Frontal cortex (tissue), 4 donors: Measurements from ENCODE around the gene TAAR2. TPM values are rescaled to one million over a fixed set of nuclear protein-coding genes. Genes with fewer than 3 reads are reported as not detected.
"Not testable (repeated sequence)": the region's sequence is repeated elsewhere in the genome, so short reads cannot be mapped to it uniquely, and the experiment has no call there.

Experiments used
- DNase-seq, 2 donors: peaks; one replicate each; pipeline ENCODE4 v3.0.0; 2012; ENCODE audit warnings: low spot score in 2 of 2
- FAIRE-seq: peaks from 2 replicates; lab custom pipeline; 2012; peaks lifted over from hg19 to GRCh38; lab: Jason Lieb, UNC
- total RNA-seq: library from RNA; depleted of rRNA; stranded (reverse); fragments of >200 nt; gene quantifications from one replicate; pipeline ENCODE4 v1.2.3, GENCODE V29; 2014
- donor health status: control.
- donor health status: control.
- donor health status: control.

TAAR2 gene, protein sequence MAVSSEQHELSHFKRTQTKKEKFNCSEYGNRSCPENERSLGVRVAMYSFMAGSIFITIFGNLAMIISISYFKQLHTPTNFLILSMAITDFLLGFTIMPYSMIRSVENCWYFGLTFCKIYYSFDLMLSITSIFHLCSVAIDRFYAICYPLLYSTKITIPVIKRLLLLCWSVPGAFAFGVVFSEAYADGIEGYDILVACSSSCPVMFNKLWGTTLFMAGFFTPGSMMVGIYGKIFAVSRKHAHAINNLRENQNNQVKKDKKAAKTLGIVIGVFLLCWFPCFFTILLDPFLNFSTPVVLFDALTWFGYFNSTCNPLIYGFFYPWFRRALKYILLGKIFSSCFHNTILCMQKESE
- total RNA-seq = not detected

GRCh38 chr6:132624175-132624574, at the start of gene TAAR2:
TAAR2 (minus strand) TSS chr6:132624275; CDS start chr6:132624275, 0 bp downstream.
- FAIRE-seq (no peak), DNase-seq (no peak)

GRCh38 chr6:132673376-132674094, 49.5 kb upstream of the TAAR2 start:
- no peak for FAIRE-seq
- no peak for DNase-seq

DNA sequence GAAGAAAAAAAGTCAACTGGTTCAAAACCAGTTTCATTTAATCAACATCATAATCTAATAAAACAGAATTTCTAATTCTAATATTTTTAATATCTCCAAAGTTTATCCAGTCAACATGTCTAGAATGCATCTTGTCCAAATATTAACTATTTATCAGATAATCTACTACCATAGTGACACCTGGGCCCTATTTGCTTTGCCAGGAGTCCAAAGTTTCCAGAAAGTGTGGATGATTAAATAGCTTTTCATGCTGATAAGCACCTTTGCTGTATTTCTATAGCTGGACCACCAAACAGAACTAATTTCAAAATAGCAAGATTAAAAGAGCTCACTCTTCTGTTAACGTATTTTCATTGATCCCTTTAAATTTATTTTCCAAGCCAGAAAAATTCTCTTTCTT, 47.2 kb upstream of the TAAR2 start:
- no peak for DNase-seq
- FAIRE-seq = peak; percentile 42

DNA sequence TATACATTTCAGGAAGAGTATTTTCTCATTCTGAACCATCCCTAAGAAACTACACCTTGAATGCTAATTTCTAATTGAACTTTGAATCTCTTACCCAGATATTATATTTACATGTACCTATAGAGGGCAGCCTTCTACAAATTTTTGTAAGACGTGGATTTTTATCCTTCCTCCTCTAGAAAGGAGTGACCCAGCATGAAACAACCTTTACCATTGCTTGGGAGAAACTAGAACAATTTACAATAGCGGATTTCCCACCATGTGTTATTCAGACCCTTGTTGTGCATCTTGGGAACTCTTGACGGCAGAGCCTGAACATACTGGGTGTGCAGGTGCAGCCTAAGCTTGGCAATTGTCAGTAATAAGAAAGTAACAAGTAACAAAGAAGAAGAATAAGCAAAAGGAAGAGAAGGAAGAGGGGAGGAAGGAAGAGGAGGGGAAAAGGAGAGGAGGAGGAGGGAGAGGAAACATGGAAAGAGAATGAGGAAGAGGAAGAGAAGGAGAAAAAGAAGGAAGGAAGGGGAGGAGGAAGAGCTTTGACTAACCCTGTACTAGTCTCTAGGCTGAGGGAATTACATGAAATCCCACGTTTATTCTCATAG, 45.7 kb upstream of the TAAR2 start:
- peak; percentile 3 to 18 for DNase-seq
- no peak for FAIRE-seq

DNA sequence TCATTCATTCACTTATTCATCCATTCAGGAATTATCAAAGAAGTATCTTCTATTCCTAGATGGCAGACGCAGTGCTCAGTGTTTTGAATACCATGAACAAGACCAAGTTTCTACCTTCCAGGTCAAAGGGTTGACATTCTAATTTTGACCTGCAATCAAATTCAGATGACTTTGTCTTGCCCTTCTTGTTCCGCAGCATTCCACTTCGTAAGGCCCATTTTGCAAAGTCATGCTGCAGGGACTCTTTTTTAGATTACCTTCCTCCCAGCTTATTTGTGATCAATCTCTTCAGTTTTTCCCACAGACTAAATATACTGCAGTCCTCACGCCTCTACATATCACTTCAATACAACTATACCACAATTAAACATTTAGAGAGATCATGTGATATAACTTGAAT, 42.0 kb upstream of the TAAR2 start:
- no peak for DNase-seq
- FAIRE-seq = no peak

GRCh38 chr6:132664309-132665034, 40.4 kb upstream of the TAAR2 start:
- no peak for FAIRE-seq
- no peak for DNase-seq

DNA sequence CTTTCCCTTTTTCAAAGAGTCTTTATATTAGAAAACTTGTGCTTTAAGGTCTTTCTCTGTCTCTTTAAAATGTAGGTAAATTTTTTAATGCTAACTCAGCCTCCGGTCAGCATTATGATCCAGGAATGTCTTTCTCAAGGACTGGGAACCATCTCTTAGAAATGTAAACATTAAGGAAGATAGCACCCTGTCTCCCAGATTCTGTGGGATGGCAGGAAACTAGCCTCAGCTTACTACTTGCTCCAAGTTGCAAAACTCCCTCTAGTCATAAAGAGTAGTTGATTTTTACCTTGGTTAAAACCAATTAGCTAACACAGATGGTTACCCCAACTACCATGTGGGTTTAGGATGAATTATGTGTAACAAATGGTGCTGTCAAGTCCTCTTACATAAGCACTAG, 39.6 kb upstream of the TAAR2 start:
- FAIRE-seq = no peak
- no peak for DNase-seq

DNA sequence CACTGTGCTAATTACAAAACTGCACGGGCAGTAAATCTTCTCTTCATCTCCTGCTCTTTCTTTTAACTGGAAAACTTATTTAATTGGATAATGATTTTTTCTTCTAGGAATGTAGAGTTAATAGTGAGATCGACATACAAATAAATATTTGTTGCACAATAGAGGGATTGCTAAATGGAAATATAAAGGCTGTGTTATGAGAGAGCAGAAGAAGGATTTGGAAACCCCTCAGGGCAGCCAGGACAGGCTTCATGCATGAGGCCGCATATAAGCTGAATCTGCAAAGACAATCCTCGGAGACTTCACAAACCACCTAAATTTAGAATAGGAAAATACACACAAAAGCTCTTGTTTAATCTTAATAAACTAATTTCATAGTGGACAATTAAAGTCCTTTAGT, 37.8 kb upstream of the TAAR2 start:
- no peak for DNase-seq
- no peak for FAIRE-seq

- DNase-seq = no peak
- FAIRE-seq = no peak
Observed at GRCh38 chr6:132659082-132659481, 35.0 kb upstream of the TAAR2 start, which contains the start of gene TAAR1. TAAR1 (minus strand) TSS chr6:132659182; CDS start chr6:132646003, 13,179 bp downstream.

GRCh38 chr6:132651062-132651461, 27.0 kb upstream of the TAAR2 start:
- DNase-seq (no peak), FAIRE-seq (no peak)

DNA sequence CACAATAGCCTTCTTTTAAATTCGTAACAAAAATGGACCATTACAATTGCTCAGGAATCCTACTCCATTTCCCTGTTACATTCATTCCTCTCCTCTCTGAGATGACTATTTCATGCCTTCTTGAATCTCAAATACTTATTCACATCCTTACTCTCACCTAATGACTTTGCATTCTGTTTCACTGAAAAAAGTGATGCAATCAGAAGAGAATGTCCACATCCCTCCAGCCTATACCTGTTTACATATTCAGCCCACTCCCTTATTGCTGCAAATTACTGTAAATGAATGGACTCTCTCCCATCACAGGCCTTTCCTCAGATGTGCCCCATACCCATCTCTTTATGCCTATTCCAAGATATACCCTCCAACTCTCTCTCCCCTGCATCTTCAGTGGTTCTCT, 26.4 kb upstream of the TAAR2 start:
- DNase-seq = no peak
- no peak for FAIRE-seq

DNA sequence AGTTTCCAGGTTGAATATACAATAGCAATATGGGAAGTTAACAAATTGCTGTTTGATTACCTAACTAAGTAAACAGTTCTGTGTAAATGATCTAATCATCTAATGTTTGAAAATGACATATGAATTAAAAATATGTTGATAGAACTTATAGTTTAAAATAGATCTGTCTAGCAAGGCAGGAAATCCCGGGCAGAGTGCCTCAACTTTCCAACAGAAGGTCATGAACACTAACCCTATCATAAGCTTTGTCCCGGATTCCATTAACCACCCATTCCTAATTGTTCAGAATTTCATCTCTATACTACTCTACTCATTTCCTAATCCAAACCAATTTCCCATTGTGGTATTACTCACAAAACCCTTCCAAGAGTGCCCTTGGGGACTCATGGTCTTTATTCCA, 24.8 kb upstream of the TAAR2 start:
- DNase-seq = no peak
- no peak for FAIRE-seq

DNA sequence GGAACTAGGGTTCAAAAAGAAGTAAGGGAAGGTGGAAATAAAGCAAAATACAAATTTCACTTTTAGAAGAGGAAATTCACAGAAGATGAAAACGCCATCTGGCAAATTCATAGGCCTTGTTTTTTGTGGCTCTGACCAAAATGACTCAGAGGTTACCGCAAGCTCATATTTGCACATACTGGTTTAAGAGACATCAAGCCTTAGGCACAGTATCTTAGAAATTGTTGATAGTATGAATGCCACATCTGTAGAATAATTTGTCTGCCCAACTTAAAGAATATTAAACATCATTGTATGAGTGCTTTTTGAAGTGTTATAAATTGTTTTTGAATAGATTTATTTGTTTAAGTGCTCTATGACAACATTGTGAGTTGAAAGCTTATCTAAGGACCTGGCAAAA, 24.3 kb upstream of the TAAR2 start:
- DNase-seq (no peak), FAIRE-seq (no peak)

GRCh38 chr6:132643547-132643946, 19.5 kb upstream of the TAAR2 start:
- FAIRE-seq (no peak), DNase-seq (no peak)

- not testable (repeated sequence) for FAIRE-seq, DNase-seq
Observed at GRCh38 chr6:132637135-132637534, 13.1 kb upstream of the TAAR2 start.

DNA sequence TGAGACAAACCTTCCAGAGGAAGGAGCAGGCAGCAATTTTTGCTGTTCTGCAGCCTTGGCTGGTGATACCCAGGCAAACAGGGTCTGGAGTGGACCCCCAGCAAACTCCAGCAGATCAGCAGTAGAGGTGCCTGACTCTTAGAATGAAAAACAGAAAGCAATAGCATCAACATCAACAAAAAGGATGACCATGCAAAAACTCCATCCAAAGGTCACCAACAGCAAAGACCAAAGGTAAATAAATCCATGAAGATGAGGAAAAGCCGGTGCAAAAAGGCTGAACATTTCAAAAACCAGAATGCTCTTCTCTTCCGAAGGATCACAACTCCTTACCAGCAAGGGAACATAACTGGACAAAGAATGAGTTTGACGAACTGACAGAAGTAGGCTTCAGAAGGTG, 11.8 kb upstream of the TAAR2 start:
- FAIRE-seq, DNase-seq: not testable (repeated sequence)

- FAIRE-seq, DNase-seq: not testable (repeated sequence)
Observed at GRCh38 chr6:132635288-132635687, 11.2 kb upstream of the TAAR2 start.

GRCh38 chr6:132634796-132635195, 10.7 kb upstream of the TAAR2 start:
- FAIRE-seq (no peak), DNase-seq (no peak)

GRCh38 chr6:132633362-132633761, 9.3 kb upstream of the TAAR2 start:
- FAIRE-seq (no peak), DNase-seq (no peak)

- no peak for DNase-seq
- FAIRE-seq = no peak
Observed at GRCh38 chr6:132623106-132623845, 799 bp downstream of the TAAR2 start.
